Nucleus accumbens (tissue), 56 donors: Measurements from ENCODE around the gene RPL12.

ENCODE experiments used
- DNase-seq, 56 donors: peaks; one replicate each; lab custom pipeline; 2025; lab: John Stamatoyannopoulos, UW

Gene RPL12

GRCh38 chr9:127450830-127451607 is at the start of gene RPL12, which contains the start of gene LRSAM1:
RPL12 (minus strand) TSS chr9:127451406; CDS start chr9:127451317, 89 bp downstream.
LRSAM1 (plus strand) TSS chr9:127451510; CDS start chr9:127454528, 3,018 bp downstream.
- DNase-seq, result peak; percentile 65 to 97 (median 91)

- DNase-seq, result no peak
Observed at GRCh38 chr9:127500862-127501261, 49.7 kb upstream of the RPL12 start.

- DNase-seq, result no peak
Observed at GRCh38 chr9:127500399-127500798, 49.2 kb upstream of the RPL12 start.

GRCh38 chr9:127498298-127498697 is 47.1 kb upstream of the RPL12 start:
- no peak for DNase-seq

GRCh38 chr9:127497656-127498290 is 46.6 kb upstream of the RPL12 start:
- no peak for DNase-seq

- DNase-seq, result no peak
Observed at GRCh38 chr9:127496974-127497373, 45.8 kb upstream of the RPL12 start.

GRCh38 chr9:127495884-127496555 is 44.8 kb upstream of the RPL12 start:
- no peak for DNase-seq

- DNase-seq, result no peak
Observed at GRCh38 chr9:127494304-127494702, 43.1 kb upstream of the RPL12 start.

GRCh38 chr9:127493592-127494303 is 42.5 kb upstream of the RPL12 start:
- DNase-seq, result no peak

GRCh38 chr9:127492616-127493015 is 41.4 kb upstream of the RPL12 start:
- DNase-seq, result peak in 3 of 56 donors; percentile 7 to 13 (median 8)

GRCh38 chr9:127491516-127491915 is 40.3 kb upstream of the RPL12 start:
- no peak for DNase-seq

- DNase-seq, result no peak
Observed at GRCh38 chr9:127490535-127491230, 39.5 kb upstream of the RPL12 start.

- DNase-seq, result no peak
Observed at GRCh38 chr9:127489471-127490115, 38.4 kb upstream of the RPL12 start.

GRCh38 chr9:127488946-127489345 is 37.7 kb upstream of the RPL12 start:
- DNase-seq, result no peak

GRCh38 chr9:127485995-127486394 is 34.8 kb upstream of the RPL12 start:
- DNase-seq, result no peak

GRCh38 chr9:127482662-127483061 is 31.5 kb upstream of the RPL12 start:
- DNase-seq, result no peak

GRCh38 chr9:127479507-127480081 is 28.4 kb upstream of the RPL12 start:
- no peak for DNase-seq

GRCh38 chr9:127474592-127474991 is 23.4 kb upstream of the RPL12 start:
- DNase-seq, result no peak

GRCh38 chr9:127473932-127474331 is 22.7 kb upstream of the RPL12 start:
- no peak for DNase-seq
